Thyroid gland (tissue), 4 donors: ENCODE results near the gene KRT5. TPM values are rescaled to one million over a fixed set of nuclear protein-coding genes. Genes with fewer than 3 reads are reported as not detected.

Experiments used
- DNase-seq, 2 donors: peaks; one replicate each; pipeline ENCODE4 v3.0.0-alpha.2; 2019
- H3K27ac ChIP-seq, 3 donors: fragments of 200-600 bp; sonication (generic); 1 replicate in 2 of 3; 2 replicates in 1 of 3; pipeline ENCODE4 v1.5.1; 2016 to 2019; ENCODE audit warnings: mild to moderate bottlenecking in 1 of 3, moderate library complexity in 1 of 3
- H3K27me3 ChIP-seq: fragments of 200-600 bp; sonication (generic); one replicate; pipeline ENCODE4 v1.5.1; 2019
- H3K36me3 ChIP-seq, 2 donors: fragments of 200-600 bp; sonication (generic); one replicate each; pipeline ENCODE4 v1.5.1; 2016 to 2019
- H3K4me1 ChIP-seq, 2 donors: fragments of 200-600 bp; sonication (generic); one replicate each; pipeline ENCODE4 v1.5.1; 2017 to 2019
- H3K4me3 ChIP-seq, 3 donors: fragments of 200-600 bp; sonication (generic); replicated peaks in 1 of 3; 1 replicate in 2 of 3; 2 replicates in 1 of 3; pipeline ENCODE4 v1.5.1; 2016; ENCODE audit warnings: mild to moderate bottlenecking in 1 of 3
- H3K9me3 ChIP-seq: fragments of 200-600 bp; sonication (generic); one replicate; pipeline ENCODE4 v1.5.1; 2017
- POLR2A ChIP-seq, 2 donors: fragments of 450-650 bp; IDR thresholded peaks; one replicate each; pipeline ENCODE4 v1.6.1; 2017; ENCODE audit warnings: antibody characterized with exemption in 2 of 2, mild to moderate bottlenecking in 2 of 2, moderate library complexity in 1 of 2
- WGBS, 2 donors: methylation state at CpG; one replicate each; pipeline ENCODE4 v1.1.5; 2017; 5-methylcytosine and 5-hydroxymethylcytosine counted together
- intact Hi-C: fragments of 100-400 bp; cut with DNase I; formaldehyde crosslinking; loops from one replicate; pipeline ENCODE4 v1.15.1; 2023
- total RNA-seq, 4 donors: library from RNA; depleted of rRNA; stranded (reverse); fragments of >200 nt; gene quantifications; one replicate each; pipeline ENCODE4 v1.2.3, GENCODE V29; 2016
- TF ChIP-seq, protein P1 (sequence below), 6 experiments: fragments of 200-600 bp in 3 of 6; fragments of 450-650 bp in 3 of 6; sonication (generic) in 3 of 6; IDR thresholded peaks; one replicate each; pipeline ENCODE4 v1.5.1; 2016 to 2019; ENCODE audit warnings: antibody characterized with exemption in 6 of 6, mild to moderate bottlenecking in 2 of 6, inconsistent platforms in 1 of 6, moderate library complexity in 1 of 6

Gene KRT5
- total RNA-seq, 4 donors from 2014 or later: 1.4 TPM; not detected in 3

DNA sequence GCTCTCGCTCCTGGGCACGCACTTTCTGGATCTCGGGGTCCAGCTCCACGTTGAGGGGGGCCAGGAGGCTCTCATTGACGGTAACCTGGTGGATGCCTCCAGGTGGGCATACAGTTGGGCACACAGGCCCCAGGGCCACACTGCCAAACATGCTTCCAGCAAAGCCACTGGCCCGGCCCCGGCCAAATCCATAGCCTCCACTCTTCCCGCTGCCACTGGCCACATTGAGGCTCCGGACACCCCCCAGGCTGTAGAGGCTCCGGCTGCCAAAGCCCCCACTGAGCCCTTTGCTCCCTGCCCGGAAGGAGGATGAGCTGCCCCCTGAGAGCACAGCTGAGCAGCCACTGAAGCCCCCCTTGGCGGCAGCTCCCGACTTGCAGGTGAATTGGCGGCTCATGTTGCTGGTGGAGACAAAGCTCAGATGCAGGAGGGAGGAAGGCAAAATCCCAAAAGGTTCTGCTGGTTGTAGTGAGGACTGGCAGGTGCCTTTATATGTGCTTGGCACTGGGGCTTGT lies 32.5 kb upstream of the KRT5 start, which contains the start of gene KRT71:
KRT71 (minus strand) TSS at position 465 of the 515 bp plus-strand sequence; CDS start at position 397, 68 bp downstream.
- 65 to 89% methylated on average over 6 to 11 of the region's 14 CpGs for WGBS, 2 donors
- Histone ChIP-seq H3K36me3 (no peaks in the 10 kb centered on the region), H3K9me3 (no peaks in the 10 kb centered on the region), H3K27me3 (no peaks in the 10 kb centered on the region), H3K4me3 (no peak within 1 kb of the TSS), H3K4me1 (peaks cover 6 to 19% of the 10 kb centered on the region in 2 donors), H3K27ac (no peak within 1 kb of the TSS)
- TF ChIP-seq POLR2A (IDR thresholded peaks at IDR 0.05): no peak
- TF ChIP-seq, protein P1, sequence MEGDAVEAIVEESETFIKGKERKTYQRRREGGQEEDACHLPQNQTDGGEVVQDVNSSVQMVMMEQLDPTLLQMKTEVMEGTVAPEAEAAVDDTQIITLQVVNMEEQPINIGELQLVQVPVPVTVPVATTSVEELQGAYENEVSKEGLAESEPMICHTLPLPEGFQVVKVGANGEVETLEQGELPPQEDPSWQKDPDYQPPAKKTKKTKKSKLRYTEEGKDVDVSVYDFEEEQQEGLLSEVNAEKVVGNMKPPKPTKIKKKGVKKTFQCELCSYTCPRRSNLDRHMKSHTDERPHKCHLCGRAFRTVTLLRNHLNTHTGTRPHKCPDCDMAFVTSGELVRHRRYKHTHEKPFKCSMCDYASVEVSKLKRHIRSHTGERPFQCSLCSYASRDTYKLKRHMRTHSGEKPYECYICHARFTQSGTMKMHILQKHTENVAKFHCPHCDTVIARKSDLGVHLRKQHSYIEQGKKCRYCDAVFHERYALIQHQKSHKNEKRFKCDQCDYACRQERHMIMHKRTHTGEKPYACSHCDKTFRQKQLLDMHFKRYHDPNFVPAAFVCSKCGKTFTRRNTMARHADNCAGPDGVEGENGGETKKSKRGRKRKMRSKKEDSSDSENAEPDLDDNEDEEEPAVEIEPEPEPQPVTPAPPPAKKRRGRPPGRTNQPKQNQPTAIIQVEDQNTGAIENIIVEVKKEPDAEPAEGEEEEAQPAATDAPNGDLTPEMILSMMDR (IDR thresholded peaks at IDR 0.05): no peak
- intact Hi-C loops: no loop called here
- no peak for DNase-seq

DNA sequence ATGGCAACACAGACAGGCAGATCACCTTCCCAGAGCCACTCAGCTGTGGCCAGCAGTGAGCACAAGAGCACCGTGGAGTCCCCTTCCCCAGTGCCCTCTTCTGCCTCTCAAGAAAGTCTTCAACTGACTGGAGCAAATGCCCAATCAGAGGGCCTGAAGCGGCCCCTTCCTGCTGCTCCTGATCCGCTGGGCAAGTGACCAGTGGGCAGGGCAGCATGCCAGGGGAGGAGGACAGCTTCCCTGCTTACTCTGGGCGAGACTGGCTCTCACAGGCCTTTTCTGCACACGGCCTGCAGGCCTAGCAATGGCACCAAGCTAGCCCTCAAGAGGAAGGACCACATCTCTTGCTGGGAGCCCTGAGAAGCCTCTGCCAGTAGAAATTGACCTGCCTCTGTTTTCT lies 31.9 kb upstream of the KRT5 start:
- TF ChIP-seq, protein P1 (IDR thresholded peaks at IDR 0.05): no peak
- no peak for TF ChIP-seq POLR2A (IDR thresholded peaks at IDR 0.05)
- H3K4me1 ChIP-seq: peaks cover 6 to 19% of the 10 kb centered on the region in 2 donors
- no peaks in the 10 kb centered on the region for H3K36me3 ChIP-seq
- H3K4me3 ChIP-seq: no peak overlapping the region
- H3K27ac ChIP-seq: no peak overlapping the region
- intact Hi-C loops: no loop called here
- H3K27me3 ChIP-seq: no peaks in the 10 kb centered on the region
- H3K9me3 ChIP-seq: no peaks in the 10 kb centered on the region
- WGBS, 2 donors: 17 to 42% methylated on average over 3 to 5 of the region's 5 CpGs
- DNase-seq: peak; percentile 88 to 91

DNA sequence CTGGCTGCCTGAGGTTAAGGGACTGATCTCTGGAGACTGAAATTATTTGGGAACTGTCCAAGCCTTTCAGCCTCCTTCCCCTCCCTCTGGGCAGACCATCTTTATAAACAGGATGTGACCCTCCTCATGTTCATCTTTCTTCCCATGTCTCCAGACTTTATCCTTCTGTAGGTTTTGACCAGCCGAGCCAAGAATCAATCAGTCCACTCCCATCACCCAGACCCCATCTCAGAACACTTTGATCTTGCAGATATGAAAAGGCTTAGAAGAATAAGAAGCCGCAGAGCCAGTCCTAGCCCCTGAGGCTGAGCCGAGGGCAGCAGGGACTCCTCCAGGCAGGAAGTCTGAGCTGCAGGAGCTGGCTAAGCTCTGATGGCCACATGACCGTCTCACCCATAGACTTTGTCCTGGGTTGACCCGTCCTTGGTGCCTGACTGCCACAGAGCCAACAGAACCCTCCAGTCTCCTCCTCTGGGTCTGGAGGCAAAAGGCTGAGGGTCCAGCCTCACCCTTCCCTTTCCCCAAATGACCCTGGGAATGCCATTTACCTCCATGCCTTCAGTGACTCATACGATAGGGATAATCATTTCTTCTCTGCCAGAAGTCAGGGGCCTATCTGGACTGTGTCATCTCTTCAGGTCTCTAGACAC lies 31.1 kb upstream of the KRT5 start:
- H3K36me3 ChIP-seq: no peaks in the 10 kb centered on the region
- WGBS, 2 donors: 56 to 67% methylated on average over 6 of the region's 6 CpGs
- no peak overlapping the region for H3K27ac ChIP-seq
- intact Hi-C loops: no loop called here
- TF ChIP-seq, protein P1 (IDR thresholded peaks at IDR 0.05): no peak
- TF ChIP-seq POLR2A (IDR thresholded peaks at IDR 0.05): no peak
- H3K27me3 ChIP-seq: no peaks in the 10 kb centered on the region
- no peaks in the 10 kb centered on the region for H3K9me3 ChIP-seq
- H3K4me3 ChIP-seq: no peak overlapping the region
- DNase-seq: no peak
- H3K4me1 ChIP-seq: peaks cover 6 to 19% of the 10 kb centered on the region in 2 donors

DNA sequence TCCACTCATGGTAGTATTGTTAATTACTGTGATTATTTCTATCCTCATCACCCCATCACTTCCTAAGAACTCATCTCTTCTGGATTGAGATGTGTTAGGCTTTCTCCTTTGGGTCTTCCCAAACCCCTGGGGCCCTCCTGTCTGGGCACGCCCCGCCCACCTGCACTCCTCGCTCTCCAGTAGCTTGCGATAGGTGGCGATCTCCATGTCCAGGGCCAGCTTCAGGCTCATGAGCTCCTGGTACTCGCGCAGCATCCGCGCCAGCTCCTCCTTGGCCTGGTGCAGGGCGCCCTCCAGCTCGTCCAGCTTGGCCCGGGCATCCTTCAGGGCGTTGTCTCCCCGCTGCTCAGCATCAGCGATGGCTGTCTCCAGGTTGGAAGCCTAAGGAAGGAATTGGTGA lies 25.9 kb upstream of the KRT5 start:
- intact Hi-C loops: no loop called here
- no peak for DNase-seq
- WGBS, 2 donors: 92 to 93% methylated on average over 15 of the region's 15 CpGs
- H3K27ac ChIP-seq: no peak overlapping the region
- TF ChIP-seq, protein P1 (IDR thresholded peaks at IDR 0.05): no peak
- TF ChIP-seq POLR2A (IDR thresholded peaks at IDR 0.05): no peak
- H3K27me3 ChIP-seq: no peaks in the 10 kb centered on the region
- H3K4me1 ChIP-seq: peaks cover 4 to 12% of the 10 kb centered on the region in 2 donors
- no peak overlapping the region for H3K4me3 ChIP-seq
- no peaks in the 10 kb centered on the region for H3K36me3 ChIP-seq
- no peaks in the 10 kb centered on the region for H3K9me3 ChIP-seq
